ENCODE results near the gene THUMPD3.

THUMPD3 gene

DNA sequence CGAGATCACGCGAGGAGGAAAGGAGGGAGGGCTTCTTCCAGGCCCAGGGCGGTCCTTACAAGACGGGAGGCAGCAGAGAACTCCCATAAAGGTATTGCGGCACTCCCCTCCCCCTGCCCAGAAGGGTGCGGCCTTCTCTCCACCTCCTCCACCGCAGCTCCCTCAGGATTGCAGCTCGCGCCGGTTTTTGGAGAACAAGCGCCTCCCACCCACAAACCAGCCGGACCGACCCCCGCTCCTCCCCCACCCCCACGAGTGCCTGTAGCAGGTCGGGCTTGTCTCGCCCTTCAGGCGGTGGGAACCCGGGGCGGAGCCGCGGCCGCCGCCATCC lies 33.4 kb downstream of the THUMPD3 start:
- peak; percentile 91 for DNase-seq (ENCODE audit: low read depth)
- peak overlapping the region; percentile 78 for H3K4me3 ChIP-seq (ENCODE audit: control insufficient read depth, low read depth, low read length)
- TF ChIP-seq, protein P1, sequence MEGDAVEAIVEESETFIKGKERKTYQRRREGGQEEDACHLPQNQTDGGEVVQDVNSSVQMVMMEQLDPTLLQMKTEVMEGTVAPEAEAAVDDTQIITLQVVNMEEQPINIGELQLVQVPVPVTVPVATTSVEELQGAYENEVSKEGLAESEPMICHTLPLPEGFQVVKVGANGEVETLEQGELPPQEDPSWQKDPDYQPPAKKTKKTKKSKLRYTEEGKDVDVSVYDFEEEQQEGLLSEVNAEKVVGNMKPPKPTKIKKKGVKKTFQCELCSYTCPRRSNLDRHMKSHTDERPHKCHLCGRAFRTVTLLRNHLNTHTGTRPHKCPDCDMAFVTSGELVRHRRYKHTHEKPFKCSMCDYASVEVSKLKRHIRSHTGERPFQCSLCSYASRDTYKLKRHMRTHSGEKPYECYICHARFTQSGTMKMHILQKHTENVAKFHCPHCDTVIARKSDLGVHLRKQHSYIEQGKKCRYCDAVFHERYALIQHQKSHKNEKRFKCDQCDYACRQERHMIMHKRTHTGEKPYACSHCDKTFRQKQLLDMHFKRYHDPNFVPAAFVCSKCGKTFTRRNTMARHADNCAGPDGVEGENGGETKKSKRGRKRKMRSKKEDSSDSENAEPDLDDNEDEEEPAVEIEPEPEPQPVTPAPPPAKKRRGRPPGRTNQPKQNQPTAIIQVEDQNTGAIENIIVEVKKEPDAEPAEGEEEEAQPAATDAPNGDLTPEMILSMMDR (IDR thresholded peaks at IDR 0.05; ENCODE audit: control insufficient read depth, insufficient read depth, low read depth, low read length, missing control alignments) = no peak

DNA sequence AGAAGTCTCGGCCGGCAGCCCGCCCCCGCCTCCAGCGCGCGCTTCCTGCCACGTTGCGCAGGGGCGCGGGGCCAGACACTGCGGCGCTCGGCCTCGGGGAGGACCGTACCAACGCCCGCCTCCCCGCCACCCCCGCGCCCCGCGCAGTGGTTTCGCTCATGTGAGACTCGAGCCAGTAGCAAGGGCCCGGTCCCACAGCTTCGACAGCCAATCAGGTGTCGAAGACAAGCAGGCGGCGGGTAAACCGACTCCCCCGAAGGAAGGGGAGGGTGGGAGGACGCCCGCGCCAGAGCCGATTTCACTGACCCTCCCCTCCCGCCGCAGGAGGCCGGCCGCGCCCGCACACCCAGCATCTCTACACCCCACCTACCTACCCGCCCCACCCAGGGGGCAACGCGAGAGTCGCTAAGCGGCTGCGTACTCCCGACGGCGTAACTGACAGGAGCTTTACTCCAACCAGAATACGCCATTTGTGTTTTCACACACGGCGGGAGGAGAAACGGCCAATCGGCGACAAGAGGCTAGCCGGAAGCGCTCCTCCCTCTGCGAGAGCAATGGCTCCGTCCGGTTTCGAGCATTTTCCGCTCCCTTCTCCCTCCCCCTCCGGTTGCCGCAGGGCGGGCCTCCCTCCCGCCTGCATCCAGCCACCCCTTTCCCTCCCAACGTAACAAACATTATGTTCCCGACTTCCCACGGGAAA lies 33.9 kb downstream of the THUMPD3 start:
- TF ChIP-seq, protein P1 (IDR thresholded peaks at IDR 0.05; ENCODE audit: control insufficient read depth, insufficient read depth, low read depth, low read length, missing control alignments) = no peak
- H3K4me3 ChIP-seq (ENCODE audit: control insufficient read depth, low read depth, low read length) = peak overlapping the region; percentile 78
- DNase-seq (ENCODE audit: low read depth) = peak; percentile 100

DNA sequence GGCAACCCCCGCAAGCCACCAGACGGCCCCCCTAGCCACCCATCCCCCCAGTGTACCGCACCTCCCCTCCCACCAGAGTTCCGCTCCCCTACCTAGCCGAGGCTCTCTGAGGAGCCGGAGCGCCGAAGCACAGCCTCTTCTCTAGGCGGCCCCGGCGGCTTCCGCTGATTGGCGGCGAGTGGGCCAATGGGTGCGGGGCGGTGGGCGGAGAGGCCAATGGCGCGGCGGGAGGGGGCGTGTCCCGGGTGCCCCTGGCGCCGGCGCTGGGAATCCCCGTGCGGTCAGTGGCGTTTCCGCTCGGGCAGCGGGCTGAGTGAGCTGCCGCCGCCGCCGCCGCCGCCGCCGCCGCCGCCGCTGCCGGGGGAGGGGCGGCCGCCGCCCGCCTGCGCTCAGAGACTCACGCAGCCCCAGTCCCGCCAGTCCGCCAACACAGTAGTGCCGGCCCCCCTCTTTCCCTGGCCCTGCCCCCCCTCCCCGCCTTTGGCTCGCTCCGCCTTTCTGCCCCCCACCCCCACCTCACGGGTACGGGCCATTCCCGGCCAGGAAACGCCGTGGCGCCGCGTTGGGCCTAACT lies 34.6 kb downstream of the THUMPD3 start, which contains the start of gene SETD5:
Gene SETD5 (plus strand): TSS at position 284 of the 574 bp plus-strand sequence. CDS start 31,324 bp downstream, outside the sequence.
- TF ChIP-seq, protein P1 (IDR thresholded peaks at IDR 0.05; ENCODE audit: control insufficient read depth, insufficient read depth, low read depth, low read length, missing control alignments) = no peak
- DNase-seq (ENCODE audit: low read depth) = peak; percentile 82
- peak within 1 kb of the TSS; percentile 78 for H3K4me3 ChIP-seq (ENCODE audit: control insufficient read depth, low read depth, low read length)

DNA sequence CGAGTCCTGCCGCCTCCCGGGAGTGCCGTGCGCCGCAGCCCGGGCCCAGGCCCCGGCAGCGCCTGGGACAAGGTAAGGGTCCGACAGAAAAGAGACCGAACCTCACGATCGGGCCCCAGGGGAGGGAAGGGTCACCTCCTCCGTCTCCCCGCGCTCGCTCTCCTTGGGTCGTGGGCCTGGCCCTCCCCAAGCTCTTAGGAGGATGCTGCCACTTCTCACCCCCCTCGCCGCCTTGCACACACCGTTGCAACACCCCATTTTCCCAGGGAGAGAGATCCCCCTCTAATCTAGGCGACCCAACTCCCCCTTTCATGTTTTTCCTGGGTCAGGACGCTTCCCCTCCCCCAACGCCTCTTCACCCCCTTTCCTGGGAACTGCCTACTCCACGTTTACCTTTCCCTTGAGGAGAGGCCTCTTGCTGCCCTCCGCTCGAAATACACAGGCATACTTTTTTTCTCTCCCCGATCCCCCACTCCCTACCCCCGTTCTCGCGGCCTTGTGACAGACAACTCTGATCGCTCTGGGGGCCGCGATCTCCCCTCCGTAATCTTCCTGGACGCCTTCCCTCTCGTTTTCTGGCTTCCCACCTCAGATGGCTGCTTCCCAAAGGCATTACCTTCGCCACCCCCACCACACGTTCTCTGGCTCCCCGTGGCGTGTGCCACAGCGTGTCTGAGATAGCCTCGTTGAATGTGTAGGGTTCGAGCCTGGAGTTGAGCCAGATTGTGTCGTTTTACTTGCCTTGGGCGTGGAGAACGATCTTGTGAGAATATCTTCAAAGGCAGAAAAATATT lies 35.2 kb downstream of the THUMPD3 start:
- peak overlapping the region; percentile 61 for H3K4me3 ChIP-seq (ENCODE audit: control insufficient read depth, low read depth, low read length)
- TF ChIP-seq, protein P1 (IDR thresholded peaks at IDR 0.05; ENCODE audit: control insufficient read depth, insufficient read depth, low read depth, low read length, missing control alignments) = no peak
- no peak for DNase-seq (ENCODE audit: low read depth)

DNA sequence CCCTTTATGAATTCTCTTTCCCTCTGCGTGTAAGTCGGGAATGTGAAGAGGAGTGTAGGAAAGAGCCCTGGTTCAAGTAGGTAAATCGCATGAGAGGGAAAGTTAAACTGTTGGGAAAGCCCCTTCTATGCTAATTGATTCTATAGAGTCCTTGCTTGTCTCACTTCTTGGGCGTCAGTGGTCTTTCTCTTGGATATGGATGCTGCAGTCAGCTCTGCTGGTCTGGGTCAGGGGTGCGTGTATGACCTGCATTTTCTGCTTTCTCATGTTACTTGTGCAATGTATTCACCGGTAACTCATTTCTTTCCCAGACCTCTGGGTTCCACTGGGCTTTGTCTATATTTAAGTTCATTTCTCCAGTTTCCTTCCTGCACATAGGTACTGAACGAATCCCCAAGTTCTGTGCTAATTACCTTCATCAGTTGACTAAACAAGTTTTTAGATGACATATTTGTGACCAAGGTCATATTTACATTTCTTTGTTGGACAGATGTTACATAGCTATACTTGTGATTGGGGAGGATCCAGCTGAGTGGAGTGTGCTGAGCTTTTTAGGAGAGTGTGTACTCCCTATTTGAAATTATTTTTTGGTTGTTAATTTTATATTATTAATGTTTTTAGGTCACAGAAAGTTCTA lies 36.0 kb downstream of the THUMPD3 start:
- TF ChIP-seq, protein P1 (IDR thresholded peaks at IDR 0.05; ENCODE audit: control insufficient read depth, insufficient read depth, low read depth, low read length, missing control alignments) = no peak
- DNase-seq (ENCODE audit: low read depth) = no peak
- H3K4me3 ChIP-seq (ENCODE audit: control insufficient read depth, low read depth, low read length) = peak overlapping the region; percentile 61

DNA sequence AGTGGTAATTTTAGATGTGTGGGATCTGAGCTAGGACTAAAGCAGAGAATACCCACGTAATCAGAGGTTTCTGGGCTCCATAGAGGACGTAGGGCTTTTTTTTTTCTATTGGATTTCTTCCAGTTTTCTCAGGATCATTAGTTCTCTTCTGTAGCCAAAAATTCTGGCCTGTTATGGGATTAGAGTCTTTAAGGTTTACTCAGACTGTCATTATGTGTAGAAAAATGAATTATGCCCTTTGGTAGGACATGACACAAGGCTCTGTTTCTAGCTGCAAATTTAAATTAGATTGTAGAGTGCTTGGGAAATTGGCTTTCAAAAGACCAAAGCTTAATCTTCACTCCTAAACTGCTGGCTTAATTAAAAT lies 36.5 kb downstream of the THUMPD3 start:
- no peak for DNase-seq (ENCODE audit: low read depth)
- H3K4me3 ChIP-seq (ENCODE audit: control insufficient read depth, low read depth, low read length) = peak overlapping the region; percentile 61
- TF ChIP-seq, protein P1 (IDR thresholded peaks at IDR 0.05; ENCODE audit: control insufficient read depth, insufficient read depth, low read depth, low read length, missing control alignments) = no peak
